Effector memory CD4-positive, alpha-beta T cell (primary cell): Measurements from ENCODE around the gene DLK1.

Experiments
- DNase-seq, 3 donors: peaks; one replicate each; pipeline ENCODE4 v3.0.0-alpha.2; 2020
- H3K27ac ChIP-seq: 2 replicates; pipeline ENCODE4 v1.7.0; 2013; ENCODE audit warnings: mild to moderate bottlenecking, low read length, moderate library complexity; ENCODE audit not compliant: insufficient read depth, poor library complexity, severe bottlenecking
- H3K27me3 ChIP-seq: replicated peaks from 2 replicates; pipeline ENCODE4 v1.7.0; 2013; ENCODE audit warnings: mild to moderate bottlenecking, low read length; ENCODE audit not compliant: insufficient read depth, control insufficient read depth, poor library complexity, severe bottlenecking
- H3K36me3 ChIP-seq: 2 replicates; pipeline ENCODE4 v1.7.0; 2013; ENCODE audit warnings: mild to moderate bottlenecking, low read length, moderate library complexity; ENCODE audit not compliant: control insufficient read depth, insufficient read depth
- H3K4me1 ChIP-seq: 2 replicates; pipeline ENCODE4 v1.7.0; 2013; ENCODE audit warnings: low read length, mild to moderate bottlenecking; ENCODE audit not compliant: control insufficient read depth, insufficient read depth, poor library complexity, severe bottlenecking
- H3K4me3 ChIP-seq: 2 replicates; pipeline ENCODE4 v1.7.0; 2013; ENCODE audit warnings: low read length, low read depth, mild to moderate bottlenecking; ENCODE audit not compliant: insufficient read depth, poor library complexity, severe bottlenecking
- H3K9me3 ChIP-seq: 2 replicates; pipeline ENCODE4 v1.7.0; 2013; ENCODE audit warnings: mild to moderate bottlenecking, low read length, moderate library complexity; ENCODE audit not compliant: control insufficient read depth

Gene DLK1

GRCh38 chr14:100702590-100702989 is 24.1 kb upstream of the DLK1 start:
- Histone ChIP-seq H3K9me3 (no peaks in the 10 kb centered on the region), H3K4me1 (no peaks in the 10 kb centered on the region), H3K4me3 (no peak overlapping the region), H3K36me3 (no peaks in the 10 kb centered on the region), H3K27ac (no peak overlapping the region), H3K27me3 (no peaks in the 10 kb centered on the region)
- no peak for DNase-seq

- Histone ChIP-seq H3K27me3 (no peaks in the 10 kb centered on the region), H3K27ac (no peak overlapping the region), H3K36me3 (no peaks in the 10 kb centered on the region), H3K4me3 (no peak overlapping the region), H3K4me1 (no peaks in the 10 kb centered on the region), H3K9me3 (no peaks in the 10 kb centered on the region)
- no peak for DNase-seq
These were observed 23.1 kb upstream of the DLK1 start for GRCh38 chr14:100703386-100704220.

GRCh38 chr14:100706200-100706599 is 20.5 kb upstream of the DLK1 start:
- no peaks in the 10 kb centered on the region for H3K4me1 ChIP-seq
- no peaks in the 10 kb centered on the region for H3K36me3 ChIP-seq
- no peaks in the 10 kb centered on the region for H3K27me3 ChIP-seq
- no peak for DNase-seq
- no peak overlapping the region for H3K27ac ChIP-seq
- H3K4me3 ChIP-seq, result no peak overlapping the region
- no peaks in the 10 kb centered on the region for H3K9me3 ChIP-seq

GRCh38 chr14:100706860-100707259 is 19.8 kb upstream of the DLK1 start:
- Histone ChIP-seq H3K4me1 (no peaks in the 10 kb centered on the region), H3K4me3 (no peak overlapping the region), H3K27me3 (no peaks in the 10 kb centered on the region), H3K9me3 (no peaks in the 10 kb centered on the region), H3K36me3 (no peaks in the 10 kb centered on the region), H3K27ac (no peak overlapping the region)
- DNase-seq, result no peak

GRCh38 chr14:100708425-100709288 is 18.0 kb upstream of the DLK1 start:
- H3K9me3 ChIP-seq, result no peaks in the 10 kb centered on the region
- no peak overlapping the region for H3K4me3 ChIP-seq
- no peaks in the 10 kb centered on the region for H3K36me3 ChIP-seq
- no peaks in the 10 kb centered on the region for H3K27me3 ChIP-seq
- no peak overlapping the region for H3K27ac ChIP-seq
- no peak for DNase-seq
- H3K4me1 ChIP-seq, result no peaks in the 10 kb centered on the region

- DNase-seq, result no peak
These were observed 17.1 kb upstream of the DLK1 start for GRCh38 chr14:100709289-100710284.

GRCh38 chr14:100710391-100710790 is 16.3 kb upstream of the DLK1 start:
- Histone ChIP-seq H3K4me1 (no peaks in the 10 kb centered on the region), H3K4me3 (no peak overlapping the region), H3K27ac (no peak overlapping the region), H3K9me3 (no peaks in the 10 kb centered on the region), H3K27me3 (no peaks in the 10 kb centered on the region), H3K36me3 (no peaks in the 10 kb centered on the region)
- no peak for DNase-seq

More at GRCh38 chr14:100709289-100710284, 17.1 kb upstream of the DLK1 start:
- Histone ChIP-seq H3K27me3 (no peaks in the 10 kb centered on the region), H3K36me3 (no peaks in the 10 kb centered on the region), H3K27ac (no peak overlapping the region), H3K4me1 (no peaks in the 10 kb centered on the region), H3K4me3 (no peak overlapping the region), H3K9me3 (no peaks in the 10 kb centered on the region)

- no peaks in the 10 kb centered on the region for H3K9me3 ChIP-seq
- H3K27ac ChIP-seq, result no peak overlapping the region
- H3K36me3 ChIP-seq, result no peaks in the 10 kb centered on the region
- DNase-seq, result no peak
- H3K27me3 ChIP-seq, result no peaks in the 10 kb centered on the region
- H3K4me3 ChIP-seq, result no peak overlapping the region
- no peaks in the 10 kb centered on the region for H3K4me1 ChIP-seq
These were observed 15.7 kb upstream of the DLK1 start for GRCh38 chr14:100710826-100711462.

GRCh38 chr14:100711493-100711892 is 15.2 kb upstream of the DLK1 start:
- no peaks in the 10 kb centered on the region for H3K4me1 ChIP-seq
- no peak overlapping the region for H3K27ac ChIP-seq
- H3K9me3 ChIP-seq, result no peaks in the 10 kb centered on the region
- DNase-seq, result no peak
- H3K36me3 ChIP-seq, result no peaks in the 10 kb centered on the region
- H3K4me3 ChIP-seq, result no peak overlapping the region
- no peaks in the 10 kb centered on the region for H3K27me3 ChIP-seq
